GM10248 (cell line): ENCODE results near the gene SKAP1.

Source experiments
- CTCF ChIA-PET: fragments of 300-600 bp; sonication (Branson Sonifier 250); formaldehyde crosslinking; extraction: SDS; loops from one replicate; lab custom pipeline; 2021; ENCODE audit warnings: antibody characterized with exemption; lab: Yijun Ruan, JAX
- POLR2A ChIA-PET: fragments of 350-650 bp; sonication (Branson Sonifier 250); formaldehyde crosslinking; extraction: SDS; loops from one replicate; lab custom pipeline; 2020; ENCODE audit warnings: antibody characterized with exemption; lab: Yijun Ruan, JAX
- DNase-seq: peaks from one replicate; pipeline ENCODE4 v3.0.0; 2012; ENCODE audit errors: extremely low spot score
- CTCF ChIP-seq: IDR thresholded peaks from 2 replicates; pipeline ENCODE4 v1.5.1; 2012; ENCODE audit warnings: mild to moderate bottlenecking, low read depth; ENCODE audit errors: extremely low read depth, missing control alignments, control extremely low read depth

SKAP1 gene

DNA sequence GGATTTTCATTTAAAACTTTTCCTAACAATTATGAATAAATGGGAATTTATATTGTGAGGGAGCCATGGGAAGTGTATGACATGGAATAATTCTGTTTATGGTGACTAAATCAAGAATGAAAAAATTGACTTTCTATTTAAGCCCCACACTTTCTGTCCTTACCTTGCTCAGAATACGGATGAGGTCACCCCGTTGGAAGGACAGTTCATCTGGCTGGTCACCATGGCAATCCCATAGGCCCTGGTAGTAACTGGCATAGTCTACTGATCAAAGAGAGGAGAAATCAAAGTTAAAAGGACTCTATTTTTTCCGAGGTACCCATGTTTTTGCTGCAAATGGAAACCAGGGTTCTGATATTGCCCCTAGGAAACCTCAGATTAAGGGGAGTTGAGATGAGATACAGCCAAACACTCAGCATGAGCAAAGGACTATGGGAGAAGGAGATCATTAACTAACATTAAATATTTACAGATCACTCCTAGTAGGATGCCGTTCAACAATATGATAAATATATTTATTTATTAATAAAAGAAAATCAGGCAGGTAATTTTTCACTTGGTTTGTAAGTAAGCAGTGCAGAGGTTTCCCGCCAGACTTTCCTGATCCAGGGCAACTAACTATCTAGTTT lies 267.6 kb downstream of the SKAP1 start:
- POLR2A ChIA-PET: no interaction called here
- TF ChIP-seq CTCF: no peak
- CTCF ChIA-PET: interaction anchor here (1.1 to 1.2 kb wide), 2 partner anchors 12 kb away, joined by 3 to 5 read pairs; no protein-coding TSS in a partner anchor
- no peak for DNase-seq

DNA sequence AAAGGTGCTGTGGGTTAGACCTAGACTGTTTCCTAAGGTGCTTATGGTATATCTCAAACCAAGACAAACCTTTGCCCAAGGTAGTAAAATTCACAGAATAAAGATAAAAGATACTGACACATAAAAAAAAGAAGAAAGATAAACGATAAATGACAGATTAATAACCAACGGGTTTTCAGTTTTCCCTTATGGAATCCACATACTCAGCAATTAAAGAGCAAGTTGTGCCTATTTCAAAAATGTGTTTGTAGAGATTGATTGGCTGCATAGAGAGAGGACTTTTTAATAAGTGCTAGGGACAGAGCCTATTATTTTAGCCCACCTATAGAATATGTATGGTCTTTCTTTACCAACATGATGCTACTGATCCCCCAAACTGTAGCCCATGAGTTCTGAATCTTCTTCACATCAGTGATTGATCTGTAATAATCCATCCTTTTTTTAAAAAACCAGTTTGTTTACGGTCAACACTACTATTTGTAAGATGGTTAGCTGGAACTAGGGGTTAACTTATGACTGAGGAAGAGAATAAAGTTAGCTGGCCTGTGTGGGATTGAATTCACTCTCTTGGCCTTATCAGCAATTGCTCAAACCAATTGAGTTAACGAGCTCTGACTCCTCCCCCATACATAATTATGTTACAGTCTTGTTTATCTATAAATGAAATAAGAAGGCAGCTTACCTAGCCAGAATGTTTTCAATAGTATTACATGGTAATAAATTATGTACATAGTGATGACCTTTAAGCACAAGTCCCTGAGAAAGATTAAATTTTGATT lies 268.7 kb downstream of the SKAP1 start:
- CTCF ChIA-PET: interaction anchor here (0.6 to 1.2 kb wide), 2 partner anchors 9 to 13 kb away, joined by 3 to 5 read pairs; no protein-coding TSS in a partner anchor
- no peak for TF ChIP-seq CTCF
- POLR2A ChIA-PET: no interaction called here
- no peak for DNase-seq

DNA sequence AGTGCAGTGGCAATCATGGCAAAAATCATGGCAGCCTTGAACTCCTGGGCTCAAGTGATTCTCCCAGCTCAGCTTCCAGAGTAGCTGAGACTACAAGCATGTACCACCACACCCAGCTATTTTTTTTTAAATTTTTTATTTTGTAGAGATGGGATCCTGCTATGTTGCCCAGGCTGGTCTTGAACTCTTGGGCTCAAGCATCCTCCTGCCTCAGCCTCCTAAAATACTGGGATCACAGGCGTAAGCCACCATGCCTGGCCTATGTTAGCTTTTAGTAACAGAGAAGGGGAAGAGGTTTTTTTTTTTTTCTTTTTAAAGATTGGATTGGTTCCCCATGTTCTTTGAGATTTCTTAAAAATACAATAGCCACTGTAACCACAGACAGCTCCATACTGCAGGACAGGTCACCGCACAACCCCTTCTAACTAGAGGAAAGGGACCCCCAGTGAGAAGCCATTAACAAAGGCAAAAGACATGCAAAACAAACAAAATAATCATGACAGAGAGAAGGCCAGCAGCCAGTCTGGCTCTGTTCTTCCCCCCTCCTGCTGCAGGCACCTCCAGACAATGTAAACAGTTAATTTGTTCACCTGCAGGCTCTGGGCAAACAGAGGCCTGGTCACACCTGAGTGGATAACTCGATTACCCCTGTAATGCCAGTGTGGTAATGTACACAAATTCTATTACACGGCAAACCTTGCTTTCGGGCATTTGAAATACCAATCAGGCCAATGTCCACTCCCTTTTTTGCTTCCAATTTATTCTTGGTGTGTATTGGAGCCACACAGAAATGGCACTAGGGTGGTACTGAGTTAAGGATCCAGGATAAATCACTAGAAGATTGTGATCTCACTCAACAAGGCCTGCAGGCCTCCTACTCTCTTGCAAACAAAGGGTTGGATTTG lies 269.6 kb downstream of the SKAP1 start:
- no peak for DNase-seq
- TF ChIP-seq CTCF: no peak
- CTCF ChIA-PET: interaction anchor here (1.0 to 1.4 kb wide), 4 partner anchors 11 to 134 kb away, joined by 3 to 7 read pairs (median 4); no protein-coding TSS in a partner anchor
- POLR2A ChIA-PET: no interaction called here

- no peak for DNase-seq
- ChIA-PET POLR2A (no interaction called here), CTCF (interaction anchor here (0.7 to 1.4 kb wide), 9 partner anchors 9 to 434 kb away, joined by 3 to 7 read pairs (median 4); partner anchors contain the start of gene HOXB5)
- no peak for TF ChIP-seq CTCF
Observed at GRCh38 chr17:48159232-48159631, 270.8 kb downstream of the SKAP1 start.

- ChIA-PET POLR2A (no interaction called here), CTCF (interaction anchor here (2.1 kb wide), 1 partner anchor 10 kb away, joined by 5 read pairs; no protein-coding TSS in a partner anchor)
- DNase-seq: no peak
- no peak for TF ChIP-seq CTCF
Observed at GRCh38 chr17:48155889-48156611, 274.0 kb downstream of the SKAP1 start.
